ENCODE measurements around the gene DCP1B.

DNA sequence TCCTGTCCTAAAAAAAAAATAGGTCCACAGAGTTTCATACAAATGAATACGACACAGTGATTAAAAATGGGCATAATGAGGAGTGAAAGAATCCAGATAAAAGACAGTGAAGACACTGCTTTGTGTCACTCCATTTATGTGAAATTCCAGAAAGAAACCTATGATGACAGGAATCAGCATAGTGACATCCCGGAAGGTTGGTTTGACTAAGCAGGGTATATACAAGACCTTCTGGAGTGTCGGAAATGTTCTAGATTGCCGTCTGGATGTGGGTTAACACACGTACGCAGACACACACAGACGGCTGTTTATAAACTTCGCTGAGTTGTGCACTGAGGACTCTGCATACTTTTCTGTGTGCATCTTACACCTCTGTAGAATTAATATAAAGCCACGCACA is 72.6 kb downstream of the DCP1B start:
- no peak for TF ChIP-seq POLR2AphosphoS5 (IDR thresholded peaks at IDR 0.05; ENCODE audit: borderline replicate concordance, low read depth, low read length)
- no peak for TF ChIP-seq EZH2 (IDR thresholded peaks at IDR 0.05)

Measured in SK-N-MC (cell line).